Stimulated activated CD4-positive, alpha-beta T cell treated with anti-CD3 and anti-CD28 coated beads, Interleukin-4, amount 100 ng/mL, for 24 hours (primary cell): ENCODE data around the gene HSPA8.
"Not testable (repeated sequence)": the region's sequence is repeated elsewhere in the genome, so short reads cannot be mapped to it uniquely, and the experiment has no call there.

ENCODE experiments used
- DNase-seq: peaks from one replicate; pipeline ENCODE4 v3.0.0-alpha.2; 2020

HSPA8 gene

GRCh38 chr11:123069908-123070821 lies 8.2 kb upstream of the HSPA8 start:
- DNase-seq: no peak

- no peak for DNase-seq
Measured at GRCh38 chr11:123065621-123066020, 3.7 kb upstream of the HSPA8 start.

GRCh38 chr11:123063826-123064657 lies 2.1 kb upstream of the HSPA8 start:
- DNase-seq: peak; percentile 46

- peak; percentile 51 for DNase-seq
Measured at GRCh38 chr11:123062892-123063825, 1.2 kb upstream of the HSPA8 start.

- peak; percentile 100 for DNase-seq
Measured at GRCh38 chr11:123062158-123062891, 389 bp upstream of the HSPA8 start.

- peak; percentile 44 for DNase-seq
Measured at GRCh38 chr11:123060277-123061000, 1.5 kb downstream of the HSPA8 start.

- DNase-seq: not testable (repeated sequence)
Measured at GRCh38 chr11:123059041-123059920, 2.7 kb downstream of the HSPA8 start.

GRCh38 chr11:123057661-123058305 lies 4.2 kb downstream of the HSPA8 start:
- no peak for DNase-seq

GRCh38 chr11:123056835-123057491 lies 5.0 kb downstream of the HSPA8 start:
- DNase-seq: no peak

GRCh38 chr11:123055191-123055901 lies 6.6 kb downstream of the HSPA8 start:
- no peak for DNase-seq

GRCh38 chr11:123054301-123055065 lies 7.5 kb downstream of the HSPA8 start:
- no peak for DNase-seq

- no peak for DNase-seq
Measured at GRCh38 chr11:123052901-123053721, 8.8 kb downstream of the HSPA8 start.

- DNase-seq: no peak
Measured at GRCh38 chr11:123051634-123052033, 10.3 kb downstream of the HSPA8 start.

GRCh38 chr11:123051146-123051545 lies 10.8 kb downstream of the HSPA8 start:
- no peak for DNase-seq

GRCh38 chr11:123047947-123048293 lies 14.0 kb downstream of the HSPA8 start:
- DNase-seq: no peak

- no peak for DNase-seq
Measured at GRCh38 chr11:123047266-123047946, 14.5 kb downstream of the HSPA8 start.
